Measurements from ENCODE around the gene SLC22A23.

DNA sequence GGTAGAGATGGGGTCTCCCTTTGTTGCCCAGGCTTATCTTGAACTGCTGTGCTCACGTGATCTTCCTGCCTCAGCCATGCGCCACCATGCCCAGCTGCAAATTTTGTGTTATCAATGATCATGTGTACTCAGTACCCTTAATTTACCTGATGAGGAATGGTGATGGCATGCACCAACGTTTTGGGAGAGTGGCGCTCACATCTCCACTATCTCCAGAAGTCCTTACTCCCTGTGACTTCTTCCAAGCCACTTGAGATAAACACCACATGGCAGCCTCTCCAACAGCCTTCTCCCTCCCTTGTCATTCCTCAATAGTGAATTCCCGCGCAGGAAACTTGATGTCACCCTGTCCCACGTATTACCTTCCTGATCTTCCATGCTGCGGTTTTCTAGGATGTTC lies 140.0 kb downstream of the SLC22A23 start:
- no peak for TF ChIP-seq POLR2A (IDR thresholded peaks at IDR 0.05)
- TF ChIP-seq, protein P1, sequence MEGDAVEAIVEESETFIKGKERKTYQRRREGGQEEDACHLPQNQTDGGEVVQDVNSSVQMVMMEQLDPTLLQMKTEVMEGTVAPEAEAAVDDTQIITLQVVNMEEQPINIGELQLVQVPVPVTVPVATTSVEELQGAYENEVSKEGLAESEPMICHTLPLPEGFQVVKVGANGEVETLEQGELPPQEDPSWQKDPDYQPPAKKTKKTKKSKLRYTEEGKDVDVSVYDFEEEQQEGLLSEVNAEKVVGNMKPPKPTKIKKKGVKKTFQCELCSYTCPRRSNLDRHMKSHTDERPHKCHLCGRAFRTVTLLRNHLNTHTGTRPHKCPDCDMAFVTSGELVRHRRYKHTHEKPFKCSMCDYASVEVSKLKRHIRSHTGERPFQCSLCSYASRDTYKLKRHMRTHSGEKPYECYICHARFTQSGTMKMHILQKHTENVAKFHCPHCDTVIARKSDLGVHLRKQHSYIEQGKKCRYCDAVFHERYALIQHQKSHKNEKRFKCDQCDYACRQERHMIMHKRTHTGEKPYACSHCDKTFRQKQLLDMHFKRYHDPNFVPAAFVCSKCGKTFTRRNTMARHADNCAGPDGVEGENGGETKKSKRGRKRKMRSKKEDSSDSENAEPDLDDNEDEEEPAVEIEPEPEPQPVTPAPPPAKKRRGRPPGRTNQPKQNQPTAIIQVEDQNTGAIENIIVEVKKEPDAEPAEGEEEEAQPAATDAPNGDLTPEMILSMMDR (IDR thresholded peaks at IDR 0.05) = no peak
